LNCaP clone FGC (cell line): ENCODE results near the gene CUBN.

Experiments
- DNase-seq: peaks from one replicate; pipeline ENCODE4 v3.0.0-alpha.2; 2011; ENCODE audit warnings: low read depth
- H3K4me3 ChIP-seq: 2 replicates; pipeline ENCODE4 v1.5.1; 2011; ENCODE audit warnings: mild to moderate bottlenecking, low read depth, low read length, control low read depth
- TF ChIP-seq, protein P1 (sequence below): IDR thresholded peaks from 2 replicates; pipeline ENCODE4 v1.5.1; 2012; ENCODE audit warnings: mild to moderate bottlenecking; ENCODE audit not compliant: control insufficient read depth, insufficient read depth; ENCODE audit errors: extremely low read depth

Gene CUBN

DNA sequence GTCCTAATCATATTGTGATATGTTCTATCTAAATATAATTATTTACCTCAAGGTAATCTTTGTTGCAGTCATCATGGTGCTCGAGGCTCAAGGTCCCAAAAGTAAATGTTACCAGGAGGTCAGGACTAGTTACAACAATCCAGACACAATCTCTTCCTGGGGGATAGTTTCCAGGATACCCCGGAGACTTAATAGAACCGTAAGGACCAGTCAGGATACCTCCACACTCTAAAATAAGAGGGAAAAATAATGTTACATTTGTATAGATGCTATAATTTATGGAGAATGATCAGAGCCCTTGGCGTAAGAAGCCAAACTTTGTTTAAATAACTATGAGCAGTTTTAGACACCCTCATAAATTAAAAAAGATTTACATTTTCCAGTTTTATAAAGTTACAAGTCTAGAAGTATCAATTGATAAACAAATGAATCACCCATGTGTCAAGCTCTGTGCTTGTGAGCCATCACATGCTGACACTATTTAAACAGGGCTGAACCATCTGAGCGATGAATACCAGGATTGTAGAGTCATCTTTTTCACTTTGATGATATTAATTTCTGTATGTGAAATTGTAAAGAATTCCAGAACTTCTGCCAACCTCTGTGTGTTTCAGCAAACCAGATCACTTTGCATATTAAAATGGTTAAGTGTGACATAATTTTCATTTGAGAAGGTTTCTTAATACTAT is 41.3 kb downstream of the CUBN start:
- TF ChIP-seq, protein P1, sequence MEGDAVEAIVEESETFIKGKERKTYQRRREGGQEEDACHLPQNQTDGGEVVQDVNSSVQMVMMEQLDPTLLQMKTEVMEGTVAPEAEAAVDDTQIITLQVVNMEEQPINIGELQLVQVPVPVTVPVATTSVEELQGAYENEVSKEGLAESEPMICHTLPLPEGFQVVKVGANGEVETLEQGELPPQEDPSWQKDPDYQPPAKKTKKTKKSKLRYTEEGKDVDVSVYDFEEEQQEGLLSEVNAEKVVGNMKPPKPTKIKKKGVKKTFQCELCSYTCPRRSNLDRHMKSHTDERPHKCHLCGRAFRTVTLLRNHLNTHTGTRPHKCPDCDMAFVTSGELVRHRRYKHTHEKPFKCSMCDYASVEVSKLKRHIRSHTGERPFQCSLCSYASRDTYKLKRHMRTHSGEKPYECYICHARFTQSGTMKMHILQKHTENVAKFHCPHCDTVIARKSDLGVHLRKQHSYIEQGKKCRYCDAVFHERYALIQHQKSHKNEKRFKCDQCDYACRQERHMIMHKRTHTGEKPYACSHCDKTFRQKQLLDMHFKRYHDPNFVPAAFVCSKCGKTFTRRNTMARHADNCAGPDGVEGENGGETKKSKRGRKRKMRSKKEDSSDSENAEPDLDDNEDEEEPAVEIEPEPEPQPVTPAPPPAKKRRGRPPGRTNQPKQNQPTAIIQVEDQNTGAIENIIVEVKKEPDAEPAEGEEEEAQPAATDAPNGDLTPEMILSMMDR = no peak
- H3K4me3 ChIP-seq = no peak overlapping the region
- DNase-seq = no peak

DNA sequence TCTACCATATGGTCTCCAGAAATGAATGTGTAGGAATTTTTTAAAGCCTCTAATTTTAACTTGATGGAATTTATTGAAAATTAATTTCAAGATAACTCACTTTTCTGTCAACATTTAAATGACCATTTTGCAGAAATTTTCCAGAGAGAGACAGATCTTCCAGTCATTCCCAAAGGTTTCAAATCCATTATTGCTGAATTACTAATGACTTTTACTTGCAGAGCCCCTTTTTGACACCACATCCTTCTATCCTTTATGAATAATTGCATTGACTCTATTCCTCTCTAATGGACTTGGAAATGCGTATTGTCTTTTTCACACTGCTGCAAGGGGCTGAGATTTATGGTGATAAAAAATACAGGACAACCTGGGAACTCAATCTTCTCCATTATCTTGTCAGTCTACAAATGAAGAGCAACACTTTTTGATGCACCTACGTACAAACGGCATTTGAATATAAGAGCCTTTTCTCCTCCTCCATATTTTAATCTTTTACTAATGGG is 42.7 kb downstream of the CUBN start:
- H3K4me3 ChIP-seq = no peak overlapping the region

DNA sequence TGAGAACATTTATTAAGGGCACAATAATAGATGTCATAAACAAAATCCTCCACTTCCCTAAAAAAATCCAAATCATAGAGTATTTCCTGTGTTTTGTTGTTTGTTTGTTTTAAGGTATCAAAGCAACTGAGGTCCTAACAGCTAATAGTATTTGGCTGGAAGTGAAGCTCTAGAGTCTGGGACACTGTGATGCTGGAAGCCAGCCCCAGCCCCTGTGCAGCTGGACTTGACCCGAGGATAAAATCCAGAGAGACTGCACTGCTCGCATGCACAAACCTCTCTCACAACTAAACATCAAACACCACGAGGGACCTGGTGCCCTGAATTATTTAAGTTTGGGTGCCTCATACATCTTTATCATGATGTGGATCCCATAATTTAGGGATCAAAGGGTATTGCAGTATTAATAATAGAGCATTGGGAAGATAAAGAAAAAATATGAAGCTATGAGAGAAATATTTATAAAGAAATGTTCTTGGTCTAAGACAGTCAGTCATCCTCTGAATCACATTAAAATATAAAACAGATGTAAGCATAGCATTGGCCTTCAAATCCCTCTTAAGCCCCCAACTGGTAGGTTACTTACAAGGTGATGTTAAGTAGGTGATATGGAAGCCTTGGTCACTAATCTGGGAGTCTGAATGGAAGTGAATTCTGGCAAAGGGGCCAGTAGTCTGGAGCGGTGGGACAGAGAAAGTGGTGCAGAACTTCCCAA is 44.4 kb downstream of the CUBN start:
- TF ChIP-seq, protein P1 = no peak
- DNase-seq = no peak
- H3K4me3 ChIP-seq = no peak overlapping the region

More for the DNA sequence above, 42.7 kb downstream of the CUBN start:
- TF ChIP-seq, protein P1 = no peak
- no peak for DNase-seq

DNA sequence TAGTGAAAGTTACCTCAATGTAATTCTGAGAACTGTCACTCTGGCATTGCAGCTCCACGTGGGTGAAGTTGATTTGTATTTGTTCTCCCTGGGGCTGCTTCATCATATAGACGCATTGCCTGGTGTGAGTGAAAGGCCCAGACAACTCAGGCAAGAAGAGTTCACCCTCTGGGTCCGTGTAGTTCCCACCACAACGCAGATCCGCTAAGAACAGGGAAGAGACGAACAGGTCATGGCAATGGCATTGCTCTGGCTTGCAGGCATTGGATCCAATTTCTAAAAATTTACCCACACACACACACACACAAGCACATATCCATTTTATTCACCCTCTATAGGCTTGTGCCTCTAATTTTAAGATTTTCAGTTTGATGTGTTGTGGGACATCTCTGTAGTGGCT is 45.4 kb downstream of the CUBN start:
- TF ChIP-seq, protein P1 = no peak
- DNase-seq = no peak
- no peak overlapping the region for H3K4me3 ChIP-seq

DNA sequence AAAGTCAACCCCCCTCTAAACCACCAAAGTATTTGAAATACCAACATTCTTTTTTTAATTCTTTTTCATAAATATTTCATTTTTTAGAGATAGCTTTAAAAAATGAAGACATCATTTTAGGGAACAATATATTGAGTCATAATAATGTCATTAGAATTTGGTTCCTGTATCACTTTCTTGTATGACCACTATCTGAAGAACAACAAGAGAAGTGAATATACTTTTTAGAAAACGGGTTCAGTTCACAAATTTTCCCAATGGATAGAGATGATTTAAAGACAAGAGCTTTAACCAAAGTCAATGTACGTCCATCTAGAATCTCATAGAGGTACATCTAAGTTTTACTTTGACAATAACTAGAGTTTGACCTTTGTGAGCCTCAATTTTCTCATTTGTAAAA is 48.2 kb downstream of the CUBN start:
- TF ChIP-seq, protein P1 = no peak
- DNase-seq = no peak
- H3K4me3 ChIP-seq = no peak overlapping the region

DNA sequence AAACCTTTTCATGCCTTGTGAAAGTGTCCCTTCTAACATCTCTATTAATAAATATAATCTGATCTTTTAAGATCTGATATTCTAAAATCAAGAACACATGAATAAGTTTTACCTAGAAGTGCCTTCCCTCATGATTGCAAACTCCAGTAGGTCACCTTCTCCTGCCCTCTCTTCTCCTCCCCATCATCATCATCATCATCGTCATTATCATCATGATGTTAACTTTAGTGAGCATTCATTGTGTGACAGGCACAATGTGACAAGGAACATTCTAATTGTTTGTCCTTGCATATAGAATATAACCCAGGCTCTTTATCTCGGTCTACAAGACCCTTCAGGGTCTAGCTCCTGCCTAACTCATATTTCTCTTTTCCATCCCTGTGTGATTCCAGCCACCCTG is 51.7 kb downstream of the CUBN start:
- TF ChIP-seq, protein P1 = no peak
- no peak overlapping the region for H3K4me3 ChIP-seq
- DNase-seq = no peak

DNA sequence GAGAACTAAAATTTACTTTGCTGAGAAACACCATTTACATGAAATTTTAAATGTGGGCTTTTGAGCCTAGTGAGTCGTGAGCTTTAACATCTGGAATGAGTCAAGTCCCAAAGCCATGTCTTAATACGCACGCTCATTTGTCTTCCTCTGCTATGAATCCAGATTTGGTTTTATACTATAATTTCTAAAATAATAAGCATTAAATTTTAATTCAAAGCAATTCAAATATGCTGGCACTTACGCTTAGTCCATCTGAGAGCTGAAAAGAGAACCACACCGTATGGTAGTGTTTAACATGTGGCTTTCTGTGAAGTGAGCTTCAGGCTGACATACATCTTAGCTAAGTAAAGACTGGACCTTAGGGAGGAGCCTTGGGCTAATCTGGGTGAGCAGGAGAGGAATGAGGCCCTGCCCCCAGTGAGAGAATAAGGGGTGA is 52.2 kb downstream of the CUBN start:
- TF ChIP-seq, protein P1 = no peak
- DNase-seq = no peak
- no peak overlapping the region for H3K4me3 ChIP-seq
